Measurements from ENCODE around the gene GID4. TPM values are rescaled to one million over a fixed set of nuclear protein-coding genes. Genes with fewer than 3 reads are reported as not detected.

GID4 gene
- total RNA-seq, 3 donors from 2014 or later (not counting 1 experiment from before 2014, with no cell fraction given), result 6.6 to 10.0 (median 6.9) TPM

DNA sequence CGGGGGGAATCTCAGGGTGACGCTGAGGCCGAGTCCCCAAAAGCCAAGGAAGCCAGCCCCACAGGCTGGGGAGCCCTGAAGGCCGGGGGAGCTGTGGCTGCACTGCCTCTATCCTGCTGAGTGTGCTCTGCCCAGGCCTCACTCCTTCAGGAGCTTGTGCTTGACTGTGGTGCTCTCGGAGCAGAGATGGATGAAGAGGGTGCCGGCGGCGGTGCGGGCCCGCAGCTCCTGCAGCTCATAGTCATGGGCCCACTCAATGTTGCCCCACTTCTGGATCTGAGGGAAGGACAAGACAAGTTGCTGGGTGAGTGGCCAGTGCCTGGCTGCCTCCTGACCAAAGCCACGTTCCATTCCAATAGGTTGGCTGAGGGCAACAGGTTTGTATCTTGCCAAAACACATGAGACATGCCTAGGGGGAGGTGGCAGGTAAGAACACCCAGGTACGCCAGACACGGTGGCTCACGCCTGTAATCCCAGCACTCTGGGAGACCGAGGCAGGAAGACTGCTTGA is 20.7 kb upstream of the GID4 start:
- Histone ChIP-seq H3K9me3 (ENCODE audit: control insufficient read depth, insufficient read depth, low read length) (no peaks in the 10 kb centered on the region), H3K27me3 (ENCODE audit: control insufficient read depth, insufficient read depth, low read length) (no peaks in the 10 kb centered on the region), H3K36me3 (ENCODE audit: control insufficient read depth, insufficient read depth, low read length) (peaks cover 32% of the 10 kb centered on the region), H3K4me1 (ENCODE audit: control insufficient read depth, insufficient read depth, low read length) (no peaks in the 10 kb centered on the region), H3K27ac (ENCODE audit: low read length) (no peak overlapping the region), H3K4me3 (ENCODE audit: low read length) (no peak overlapping the region)
- no peaks in the 10 kb centered on the region for H3K9me3 Mint-ChIP-seq
- WGBS (ENCODE audit: insufficient coverage), result 97% methylated on average over 15 of the region's 15 CpGs
- H3K4me1 Mint-ChIP-seq, result no peaks in the 10 kb centered on the region
- peaks cover 5% of the 10 kb centered on the region for H3K36me3 Mint-ChIP-seq
- H3K27ac Mint-ChIP-seq, result no peak overlapping the region
- DNase-seq (no peak), ATAC-seq (no peak)
- TF ChIP-seq, protein P1, sequence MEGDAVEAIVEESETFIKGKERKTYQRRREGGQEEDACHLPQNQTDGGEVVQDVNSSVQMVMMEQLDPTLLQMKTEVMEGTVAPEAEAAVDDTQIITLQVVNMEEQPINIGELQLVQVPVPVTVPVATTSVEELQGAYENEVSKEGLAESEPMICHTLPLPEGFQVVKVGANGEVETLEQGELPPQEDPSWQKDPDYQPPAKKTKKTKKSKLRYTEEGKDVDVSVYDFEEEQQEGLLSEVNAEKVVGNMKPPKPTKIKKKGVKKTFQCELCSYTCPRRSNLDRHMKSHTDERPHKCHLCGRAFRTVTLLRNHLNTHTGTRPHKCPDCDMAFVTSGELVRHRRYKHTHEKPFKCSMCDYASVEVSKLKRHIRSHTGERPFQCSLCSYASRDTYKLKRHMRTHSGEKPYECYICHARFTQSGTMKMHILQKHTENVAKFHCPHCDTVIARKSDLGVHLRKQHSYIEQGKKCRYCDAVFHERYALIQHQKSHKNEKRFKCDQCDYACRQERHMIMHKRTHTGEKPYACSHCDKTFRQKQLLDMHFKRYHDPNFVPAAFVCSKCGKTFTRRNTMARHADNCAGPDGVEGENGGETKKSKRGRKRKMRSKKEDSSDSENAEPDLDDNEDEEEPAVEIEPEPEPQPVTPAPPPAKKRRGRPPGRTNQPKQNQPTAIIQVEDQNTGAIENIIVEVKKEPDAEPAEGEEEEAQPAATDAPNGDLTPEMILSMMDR (IDR thresholded peaks at IDR 0.05), result no peak
- intact Hi-C loops (cut with micrococcal nuclease), result no loop called here
- H3K27me3 Mint-ChIP-seq (ENCODE audit: low read depth in 2 of 2), result no peaks in the 10 kb centered on the region
- H3K4me3 Mint-ChIP-seq, result no peak overlapping the region

DNA sequence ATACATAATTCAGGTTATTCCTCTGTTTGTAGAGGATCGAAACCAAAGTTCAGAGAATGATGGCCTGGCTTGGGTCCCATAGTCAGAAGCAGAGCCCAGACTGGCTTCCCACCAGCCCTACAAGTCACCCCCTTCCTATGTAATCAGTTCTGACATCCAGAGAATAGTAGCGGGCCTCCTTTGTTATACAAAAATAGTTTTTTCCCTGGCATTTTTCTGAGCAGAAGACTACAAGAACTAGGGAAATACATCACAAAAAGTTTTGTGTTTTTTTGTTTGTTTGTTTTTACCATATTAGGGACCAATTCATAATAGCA is 19.4 kb upstream of the GID4 start:
- no peak for DNase-seq
- Mint-ChIP-seq H3K9me3 (no peaks in the 10 kb centered on the region), H3K27me3 (ENCODE audit: low read depth in 2 of 2) (no peaks in the 10 kb centered on the region), H3K36me3 (peaks cover 5% of the 10 kb centered on the region), H3K4me1 (no peaks in the 10 kb centered on the region), H3K27ac (no peak overlapping the region), H3K4me3 (no peak overlapping the region)
- Histone ChIP-seq H3K4me3 (ENCODE audit: low read length) (no peak overlapping the region), H3K4me1 (ENCODE audit: control insufficient read depth, insufficient read depth, low read length) (no peaks in the 10 kb centered on the region), H3K27ac (ENCODE audit: low read length) (no peak overlapping the region), H3K27me3 (ENCODE audit: control insufficient read depth, insufficient read depth, low read length) (no peaks in the 10 kb centered on the region), H3K9me3 (ENCODE audit: control insufficient read depth, insufficient read depth, low read length) (no peaks in the 10 kb centered on the region), H3K36me3 (ENCODE audit: control insufficient read depth, insufficient read depth, low read length) (peaks cover 35% of the 10 kb centered on the region)
- TF ChIP-seq, protein P1 (IDR thresholded peaks at IDR 0.05), result no peak
- WGBS (ENCODE audit: insufficient coverage), result 100% methylated on average over 2 of the region's 2 CpGs
- intact Hi-C loops (cut with micrococcal nuclease), result no loop called here
- no peak for ATAC-seq

DNA sequence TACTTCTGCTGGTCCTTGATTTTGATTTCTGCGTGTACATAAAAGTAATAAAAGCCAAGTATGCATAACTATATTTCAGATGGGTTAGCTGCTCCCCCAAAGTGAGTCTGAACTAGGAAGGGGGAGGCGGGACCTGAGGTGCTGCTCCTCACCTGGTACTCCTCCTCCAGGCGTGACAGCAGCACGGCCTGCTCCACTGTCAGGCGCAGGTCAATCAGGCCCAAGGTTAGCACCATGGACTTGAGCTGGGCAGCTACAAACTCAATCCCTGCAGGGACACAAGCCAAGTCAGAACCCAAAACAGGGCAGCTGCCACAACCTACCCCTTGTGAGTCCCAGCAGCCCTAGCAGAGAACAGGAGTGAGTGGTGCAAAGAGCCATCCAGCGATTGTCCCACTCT is 18.2 kb upstream of the GID4 start:
- Mint-ChIP-seq H3K27ac (no peak overlapping the region), H3K4me3 (no peak overlapping the region), H3K4me1 (peaks cover 0 to 4% of the 10 kb centered on the region in 2 donors), H3K9me3 (no peaks in the 10 kb centered on the region), H3K27me3 (ENCODE audit: low read depth in 2 of 2) (no peaks in the 10 kb centered on the region), H3K36me3 (peaks cover 5% of the 10 kb centered on the region)
- DNase-seq (no peak), ATAC-seq (no peak)
- no peaks in the 10 kb centered on the region for H3K9me3 ChIP-seq (ENCODE audit: control insufficient read depth, insufficient read depth, low read length)
- peaks cover 28% of the 10 kb centered on the region for H3K36me3 ChIP-seq (ENCODE audit: control insufficient read depth, insufficient read depth, low read length)
- TF ChIP-seq, protein P1 (IDR thresholded peaks at IDR 0.05), result no peak
- no peak overlapping the region for H3K4me3 ChIP-seq (ENCODE audit: low read length)
- H3K27ac ChIP-seq (ENCODE audit: low read length), result no peak overlapping the region
- H3K27me3 ChIP-seq (ENCODE audit: control insufficient read depth, insufficient read depth, low read length), result no peaks in the 10 kb centered on the region
- intact Hi-C loops (cut with micrococcal nuclease), result no loop called here
- peaks cover 6% of the 10 kb centered on the region for H3K4me1 ChIP-seq (ENCODE audit: control insufficient read depth, insufficient read depth, low read length)
- WGBS (ENCODE audit: insufficient coverage), result 98% methylated on average over 6 of the region's 6 CpGs

DNA sequence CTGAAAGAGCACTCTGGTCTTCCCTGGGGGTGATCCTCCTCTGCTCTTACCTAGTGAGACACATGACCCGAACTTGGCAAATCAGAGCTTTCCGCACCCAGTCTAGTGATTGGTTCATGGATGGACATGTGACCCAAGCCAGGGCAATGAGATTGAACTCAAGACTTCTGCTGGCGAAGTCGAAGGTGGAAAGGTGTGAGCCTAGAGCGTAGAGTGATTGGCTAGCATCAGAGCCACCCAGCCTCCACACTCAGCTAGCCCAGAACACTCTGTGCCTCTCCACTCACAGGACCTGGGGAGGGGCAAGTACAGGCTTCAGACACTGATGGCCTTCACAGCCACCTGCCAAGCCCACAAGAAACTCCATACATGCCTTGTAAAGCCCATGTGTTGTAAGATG is 17.8 kb upstream of the GID4 start:
- no peak overlapping the region for H3K4me3 Mint-ChIP-seq
- no peak overlapping the region for H3K27ac ChIP-seq (ENCODE audit: low read length)
- peaks cover 0 to 4% of the 10 kb centered on the region in 2 donors for H3K4me1 Mint-ChIP-seq
- no peaks in the 10 kb centered on the region for H3K27me3 ChIP-seq (ENCODE audit: control insufficient read depth, insufficient read depth, low read length)
- ATAC-seq (no peak), DNase-seq (no peak)
- WGBS (ENCODE audit: insufficient coverage), result 98% methylated on average over 5 of the region's 5 CpGs
- TF ChIP-seq, protein P1 (IDR thresholded peaks at IDR 0.05), result no peak
- intact Hi-C loops (cut with micrococcal nuclease), result no loop called here
- H3K36me3 Mint-ChIP-seq, result peaks cover 5% of the 10 kb centered on the region
- H3K9me3 ChIP-seq (ENCODE audit: control insufficient read depth, insufficient read depth, low read length), result no peaks in the 10 kb centered on the region
- no peak overlapping the region for H3K4me3 ChIP-seq (ENCODE audit: low read length)
- H3K4me1 ChIP-seq (ENCODE audit: control insufficient read depth, insufficient read depth, low read length), result peaks cover 10% of the 10 kb centered on the region
- no peaks in the 10 kb centered on the region for H3K27me3 Mint-ChIP-seq (ENCODE audit: low read depth in 2 of 2)
- H3K36me3 ChIP-seq (ENCODE audit: control insufficient read depth, insufficient read depth, low read length), result peaks cover 28% of the 10 kb centered on the region
- H3K9me3 Mint-ChIP-seq, result no peaks in the 10 kb centered on the region
- H3K27ac Mint-ChIP-seq, result no peak overlapping the region

Measured in natural killer cell (primary cell).